HG03457 (cell line): ENCODE measurements around the gene SH3BP4.

Experiments used
- ATAC-seq: cut with Tn5 transposase; IDR thresholded peaks from one replicate; pipeline ENCODE4 v1.9.1; 2021; ENCODE audit warnings: moderate number of reproducible peaks; ENCODE audit not compliant: unreplicated experiment

The SH3BP4 gene, protein sequence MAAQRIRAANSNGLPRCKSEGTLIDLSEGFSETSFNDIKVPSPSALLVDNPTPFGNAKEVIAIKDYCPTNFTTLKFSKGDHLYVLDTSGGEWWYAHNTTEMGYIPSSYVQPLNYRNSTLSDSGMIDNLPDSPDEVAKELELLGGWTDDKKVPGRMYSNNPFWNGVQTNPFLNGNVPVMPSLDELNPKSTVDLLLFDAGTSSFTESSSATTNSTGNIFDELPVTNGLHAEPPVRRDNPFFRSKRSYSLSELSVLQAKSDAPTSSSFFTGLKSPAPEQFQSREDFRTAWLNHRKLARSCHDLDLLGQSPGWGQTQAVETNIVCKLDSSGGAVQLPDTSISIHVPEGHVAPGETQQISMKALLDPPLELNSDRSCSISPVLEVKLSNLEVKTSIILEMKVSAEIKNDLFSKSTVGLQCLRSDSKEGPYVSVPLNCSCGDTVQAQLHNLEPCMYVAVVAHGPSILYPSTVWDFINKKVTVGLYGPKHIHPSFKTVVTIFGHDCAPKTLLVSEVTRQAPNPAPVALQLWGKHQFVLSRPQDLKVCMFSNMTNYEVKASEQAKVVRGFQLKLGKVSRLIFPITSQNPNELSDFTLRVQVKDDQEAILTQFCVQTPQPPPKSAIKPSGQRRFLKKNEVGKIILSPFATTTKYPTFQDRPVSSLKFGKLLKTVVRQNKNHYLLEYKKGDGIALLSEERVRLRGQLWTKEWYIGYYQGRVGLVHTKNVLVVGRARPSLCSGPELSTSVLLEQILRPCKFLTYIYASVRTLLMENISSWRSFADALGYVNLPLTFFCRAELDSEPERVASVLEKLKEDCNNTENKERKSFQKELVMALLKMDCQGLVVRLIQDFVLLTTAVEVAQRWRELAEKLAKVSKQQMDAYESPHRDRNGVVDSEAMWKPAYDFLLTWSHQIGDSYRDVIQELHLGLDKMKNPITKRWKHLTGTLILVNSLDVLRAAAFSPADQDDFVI

GRCh38 chr2:234951664-234952269 lies at the start of gene SH3BP4:
SH3BP4 (plus strand) TSS chr2:234952017; CDS start chr2:235035003, 82,986 bp downstream.
- no peak for ATAC-seq

GRCh38 chr2:234904785-234905184 lies 47.0 kb upstream of the SH3BP4 start:
- ATAC-seq: no peak

GRCh38 chr2:234905547-234906265 lies 46.1 kb upstream of the SH3BP4 start:
- no peak for ATAC-seq

DNA sequence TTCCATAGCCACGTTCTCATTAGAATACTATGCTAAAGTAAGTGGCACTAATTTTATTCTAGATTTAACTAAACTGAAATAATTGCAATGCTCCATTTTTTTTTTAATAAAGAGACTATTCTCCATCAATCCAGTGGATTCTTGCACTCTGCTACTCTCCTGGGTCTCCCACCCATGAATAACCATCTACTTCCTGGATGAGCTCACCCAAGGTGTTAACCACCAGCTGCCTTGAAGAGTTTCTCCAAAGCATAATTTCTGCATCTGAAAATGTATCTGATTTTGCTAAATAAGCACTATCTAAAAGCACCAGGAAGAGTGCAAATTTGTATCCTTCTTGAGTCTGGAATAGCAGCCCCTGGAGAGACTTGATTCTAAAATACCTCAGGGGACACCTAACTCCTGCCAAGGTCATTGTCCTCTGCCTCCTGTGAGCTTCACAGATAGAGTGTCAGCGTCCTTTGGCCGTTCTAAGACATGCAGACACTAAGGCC lies 41.6 kb upstream of the SH3BP4 start:
- ATAC-seq: no peak

GRCh38 chr2:234911271-234911670 lies 40.5 kb upstream of the SH3BP4 start:
- ATAC-seq: no peak

GRCh38 chr2:234912437-234912836 lies 39.4 kb upstream of the SH3BP4 start:
- no peak for ATAC-seq

- no peak for ATAC-seq
Observed at GRCh38 chr2:234913208-234913626, 38.6 kb upstream of the SH3BP4 start.

- ATAC-seq: no peak
Observed at GRCh38 chr2:234914371-234915154, 37.3 kb upstream of the SH3BP4 start.

GRCh38 chr2:234916674-234917073 lies 35.1 kb upstream of the SH3BP4 start:
- ATAC-seq: no peak

DNA sequence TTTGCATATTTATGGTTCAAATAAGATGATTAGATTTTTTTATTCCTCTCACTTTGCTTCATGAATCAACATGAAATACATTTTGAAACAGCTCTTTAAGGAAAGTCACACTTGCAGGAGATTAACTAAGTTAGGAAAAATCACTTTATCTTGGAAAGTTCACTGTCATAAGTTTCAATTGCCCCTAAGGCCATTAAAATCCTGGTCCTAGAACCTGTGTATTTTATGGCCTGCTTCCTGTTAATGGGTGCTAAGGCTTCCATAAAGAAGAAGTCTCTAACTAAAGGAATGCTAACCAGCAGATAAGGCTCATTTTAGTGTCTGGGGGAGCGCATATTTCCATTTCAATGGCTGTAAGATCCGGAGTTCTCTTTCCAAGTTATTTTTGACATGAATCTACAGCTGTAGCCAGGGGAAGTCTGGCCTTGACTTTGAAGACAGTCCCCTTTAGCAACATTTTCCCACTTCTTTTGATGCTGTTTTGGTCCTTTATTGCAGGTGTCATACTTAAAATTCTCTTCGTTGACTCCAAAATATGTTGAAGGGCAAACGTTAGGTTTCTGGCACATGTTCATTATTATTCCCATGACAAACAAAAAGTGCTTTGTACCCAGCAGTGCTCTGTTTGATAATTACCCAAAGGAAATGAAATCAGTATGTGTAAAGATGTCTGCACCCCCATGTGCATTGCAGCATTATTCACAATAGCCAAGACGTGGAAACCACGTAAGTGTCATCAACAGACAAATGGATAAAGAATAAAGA lies 34.4 kb upstream of the SH3BP4 start:
- ATAC-seq: no peak

GRCh38 chr2:234919711-234920110 lies 32.1 kb upstream of the SH3BP4 start:
- no peak for ATAC-seq

GRCh38 chr2:234920836-234921235 lies 31.0 kb upstream of the SH3BP4 start:
- no peak for ATAC-seq

DNA sequence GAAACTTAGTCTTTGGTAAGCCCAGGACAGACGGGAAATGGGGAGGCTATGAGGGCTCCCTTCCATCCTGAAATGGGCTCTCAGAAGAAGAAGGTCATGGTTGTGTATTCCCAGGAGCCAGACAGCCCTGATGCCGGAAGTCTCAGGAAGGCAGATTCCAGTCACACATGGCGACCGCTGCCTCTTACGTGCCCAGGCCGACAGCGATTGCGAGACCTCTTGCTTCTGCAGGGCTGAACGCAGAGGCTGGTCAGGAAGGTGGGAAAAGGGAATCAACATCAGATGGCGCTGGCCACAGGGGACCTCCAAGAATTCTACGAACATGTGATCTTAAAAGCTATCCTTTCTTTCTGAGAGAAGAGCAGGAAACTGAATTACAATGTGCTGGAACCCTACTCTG lies 22.8 kb upstream of the SH3BP4 start:
- no peak for ATAC-seq

- ATAC-seq: no peak
Observed at GRCh38 chr2:234930397-234930796, 21.4 kb upstream of the SH3BP4 start.

- ATAC-seq: no peak
Observed at GRCh38 chr2:234931371-234931770, 20.4 kb upstream of the SH3BP4 start.

GRCh38 chr2:234932591-234933168 lies 19.1 kb upstream of the SH3BP4 start:
- no peak for ATAC-seq

- no peak for ATAC-seq
Observed at GRCh38 chr2:234935311-234935710, 16.5 kb upstream of the SH3BP4 start.

DNA sequence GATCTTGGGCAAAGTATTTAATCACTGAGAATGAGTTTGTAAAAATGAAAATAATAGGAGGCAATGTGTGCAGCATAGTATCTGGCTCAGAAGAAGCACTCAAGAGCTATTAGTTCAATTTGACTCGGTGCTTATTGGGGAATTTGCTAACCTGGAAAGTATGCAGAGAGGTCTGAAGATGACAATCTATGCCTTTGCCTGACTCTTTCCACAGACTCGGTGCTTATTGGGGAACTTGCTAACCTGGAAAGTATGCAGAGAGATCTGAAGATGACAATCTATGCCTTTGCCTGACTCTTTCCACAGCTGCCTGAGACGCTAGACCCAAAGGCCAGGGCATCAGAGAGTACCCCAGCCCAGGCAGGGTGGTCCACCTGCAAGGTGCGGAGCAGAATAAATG lies 12.2 kb upstream of the SH3BP4 start:
- no peak for ATAC-seq

- ATAC-seq: no peak
Observed at GRCh38 chr2:234939996-234940395, 11.8 kb upstream of the SH3BP4 start.
